Stimulated activated naive CD4-positive, alpha-beta T cell treated with Interleukin-2 at 50 U/mL for 16 hours (primary cell): ENCODE data around the gene GUK1.
A peak's percentile ranks its signal among the peaks of the same experiment; 100 is the strongest.

Experiments
- DNase-seq: peaks from one replicate; lab custom pipeline; 2025; lab: John Stamatoyannopoulos, UW

GUK1 gene

DNA sequence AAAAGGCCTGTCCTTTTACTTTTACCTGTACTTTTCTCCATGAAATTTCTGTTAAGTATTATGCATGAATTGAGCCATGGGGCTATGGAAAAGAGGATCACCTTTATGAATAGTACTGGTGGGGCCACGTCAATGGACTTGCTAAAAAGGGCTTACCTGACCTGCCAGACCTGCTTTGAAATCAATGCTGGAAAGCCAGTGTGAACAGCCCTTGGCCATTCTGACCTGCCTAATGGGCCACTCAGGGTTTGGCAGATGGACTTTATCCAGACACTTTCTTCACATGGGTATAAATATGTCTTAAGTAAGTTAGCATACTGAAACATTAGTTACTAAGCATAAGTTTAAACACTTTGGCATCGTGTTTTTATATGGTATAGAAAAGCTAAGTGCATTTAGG, 8.3 kb upstream of the GUK1 start:
- DNase-seq: no peak

GRCh38 chr1:228134591-228134990, 5.5 kb upstream of the GUK1 start:
- no peak for DNase-seq

DNA sequence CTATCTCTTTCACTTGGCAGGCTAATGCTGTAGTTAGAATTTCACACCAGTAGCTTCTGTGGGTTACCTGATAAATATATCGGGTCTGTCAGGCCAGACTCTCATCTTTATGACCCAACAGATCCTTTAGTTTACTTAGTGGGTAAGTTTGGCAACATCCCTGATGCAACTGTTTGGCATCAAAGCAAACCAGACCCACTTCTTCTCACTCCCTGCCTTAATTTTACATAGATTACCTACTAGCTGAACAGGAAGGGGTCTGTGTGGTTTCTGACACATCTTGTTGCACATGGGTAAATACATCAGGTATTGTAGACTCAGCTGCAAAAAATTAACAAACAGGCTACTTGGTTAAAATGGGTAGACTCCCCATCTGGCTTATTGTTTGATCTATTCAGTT, 3.2 kb upstream of the GUK1 start:
- DNase-seq: no peak

DNA sequence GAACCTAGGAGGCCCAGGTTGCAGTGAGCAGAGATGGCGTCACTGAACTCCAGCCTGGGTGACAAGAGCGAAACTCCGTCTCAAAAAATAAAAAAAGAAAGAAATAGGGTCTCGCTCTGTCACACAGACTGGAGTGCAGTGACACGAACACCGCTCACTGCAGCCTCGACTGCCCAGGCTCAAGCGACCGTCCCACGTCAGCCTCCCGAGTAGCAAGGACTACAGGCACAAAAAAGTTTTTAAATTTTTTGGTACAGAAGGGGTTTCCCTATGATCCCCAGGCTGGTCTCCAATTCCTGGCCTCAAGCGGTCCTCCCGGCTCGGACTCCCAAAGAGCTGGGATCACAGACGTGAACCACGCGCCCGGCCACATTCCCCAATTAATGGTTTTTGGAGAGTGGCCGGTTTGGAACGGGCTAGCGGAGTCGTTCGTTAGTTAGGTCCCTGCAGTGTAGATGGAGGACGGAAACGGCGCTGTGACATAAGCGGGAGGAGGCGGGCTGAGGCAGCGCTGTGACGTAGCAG, 611 bp upstream of the GUK1 start:
- DNase-seq: no peak

GRCh38 chr1:228140724-228141225, 696 bp downstream of the GUK1 start:
- DNase-seq: peak; percentile 16

- DNase-seq: peak; percentile 13
Measured at GRCh38 chr1:228141226-228142044, 1.4 kb downstream of the GUK1 start.

GRCh38 chr1:228142155-228142691, 2.1 kb downstream of the GUK1 start:
- no peak for DNase-seq

- DNase-seq: no peak
Measured at GRCh38 chr1:228142701-228143136, 2.6 kb downstream of the GUK1 start.

- no peak for DNase-seq
Measured at GRCh38 chr1:228143480-228144192, 3.6 kb downstream of the GUK1 start.

DNA sequence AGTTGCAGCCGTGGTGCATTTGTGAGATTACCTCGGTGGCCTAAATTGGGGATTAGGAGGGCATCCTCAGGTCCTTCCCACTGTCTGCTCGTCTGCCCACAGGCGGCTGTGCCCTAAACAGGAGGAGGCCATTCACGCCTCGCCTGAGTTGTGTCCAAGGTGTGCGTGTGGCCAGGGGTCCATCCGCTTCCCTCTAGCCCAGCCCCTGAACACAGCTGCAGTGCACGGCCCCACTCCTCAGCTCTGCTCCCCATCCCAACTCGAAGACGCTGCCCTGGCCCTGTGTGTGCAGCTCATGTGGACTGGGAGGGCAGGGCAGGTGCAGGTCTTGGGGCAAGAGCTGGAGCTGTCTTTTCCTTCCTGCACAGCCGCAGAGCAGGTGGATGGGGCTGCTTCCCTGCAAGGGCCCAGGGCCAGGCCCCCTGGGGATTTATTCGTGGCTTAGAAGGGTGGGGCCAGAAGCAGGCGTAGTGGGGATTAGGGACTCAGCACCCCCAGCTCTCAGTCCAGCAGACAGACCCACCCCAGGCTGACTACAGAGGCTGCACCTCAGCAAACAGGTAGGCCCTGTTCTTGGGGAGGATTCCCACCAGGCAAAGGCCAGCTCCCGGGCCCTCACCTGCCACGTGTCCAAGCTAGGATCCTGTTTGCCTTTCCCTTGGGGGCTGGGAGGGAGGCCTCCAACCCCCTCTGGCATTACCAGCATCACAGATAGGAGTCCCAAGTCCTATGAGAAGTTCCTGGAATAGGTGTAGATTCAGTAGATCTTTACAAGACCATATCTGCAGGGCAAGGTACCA, 4.3 kb downstream of the GUK1 start:
- no peak for DNase-seq

DNA sequence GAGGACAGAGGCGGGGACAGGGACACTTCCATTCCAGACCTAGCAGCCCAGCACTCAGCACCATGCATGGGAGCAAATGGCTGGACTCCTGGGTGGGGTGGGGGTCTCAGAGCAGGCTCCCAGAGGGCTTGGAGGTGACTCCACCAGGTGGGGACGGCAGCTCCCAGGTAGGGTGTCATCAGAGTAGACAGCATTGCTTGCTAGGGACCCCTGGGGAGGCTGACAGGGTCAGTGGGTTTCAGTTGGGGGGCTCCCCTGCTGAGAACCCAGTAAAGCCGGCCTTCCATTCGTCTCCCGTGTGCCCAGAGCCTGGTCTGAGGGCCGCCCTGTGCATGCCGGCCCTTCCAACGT, 4.9 kb downstream of the GUK1 start:
- no peak for DNase-seq

DNA sequence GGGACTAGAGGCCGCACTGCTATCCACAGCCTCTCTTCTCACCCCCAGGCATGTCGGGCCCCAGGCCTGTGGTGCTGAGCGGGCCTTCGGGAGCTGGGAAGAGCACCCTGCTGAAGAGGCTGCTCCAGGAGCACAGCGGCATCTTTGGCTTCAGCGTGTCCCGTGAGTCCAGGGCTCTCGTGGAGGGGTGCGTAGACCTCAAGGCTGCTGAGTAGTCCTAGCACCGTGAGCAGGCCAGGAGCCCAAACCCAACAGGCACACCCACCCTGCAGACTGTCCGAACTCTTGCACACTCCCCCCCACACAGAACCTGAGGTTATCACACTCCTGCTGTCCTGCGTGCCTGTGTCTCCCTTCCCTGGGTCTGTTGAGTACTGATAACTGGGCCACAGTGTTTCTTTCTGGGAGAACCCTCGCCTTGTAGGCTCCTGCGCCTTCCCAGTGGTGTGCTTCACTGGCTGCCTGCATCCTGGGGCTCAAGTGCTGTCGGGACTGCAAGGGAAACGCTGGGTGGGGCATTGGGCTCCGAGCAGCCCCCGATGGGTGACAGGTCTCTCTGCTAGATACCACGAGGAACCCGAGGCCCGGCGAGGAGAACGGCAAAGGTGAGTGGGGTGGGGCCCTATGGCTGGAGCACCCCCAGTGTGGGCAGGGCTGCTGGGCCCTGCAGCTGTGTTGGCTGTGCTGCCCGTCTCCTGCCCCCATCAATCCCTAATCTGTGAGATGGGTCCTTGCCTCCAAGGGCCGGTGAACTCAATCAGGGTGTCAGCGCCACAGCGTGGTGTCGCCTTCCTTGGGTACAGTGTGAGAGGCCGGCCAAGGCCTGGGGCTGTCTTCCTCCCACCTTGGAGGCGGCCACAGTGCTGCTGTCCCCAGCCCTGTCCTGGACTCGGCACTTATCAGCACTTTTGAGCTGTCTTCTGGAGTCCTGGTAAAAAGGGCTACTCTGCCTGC, 5.7 kb downstream of the GUK1 start:
- DNase-seq: no peak

DNA sequence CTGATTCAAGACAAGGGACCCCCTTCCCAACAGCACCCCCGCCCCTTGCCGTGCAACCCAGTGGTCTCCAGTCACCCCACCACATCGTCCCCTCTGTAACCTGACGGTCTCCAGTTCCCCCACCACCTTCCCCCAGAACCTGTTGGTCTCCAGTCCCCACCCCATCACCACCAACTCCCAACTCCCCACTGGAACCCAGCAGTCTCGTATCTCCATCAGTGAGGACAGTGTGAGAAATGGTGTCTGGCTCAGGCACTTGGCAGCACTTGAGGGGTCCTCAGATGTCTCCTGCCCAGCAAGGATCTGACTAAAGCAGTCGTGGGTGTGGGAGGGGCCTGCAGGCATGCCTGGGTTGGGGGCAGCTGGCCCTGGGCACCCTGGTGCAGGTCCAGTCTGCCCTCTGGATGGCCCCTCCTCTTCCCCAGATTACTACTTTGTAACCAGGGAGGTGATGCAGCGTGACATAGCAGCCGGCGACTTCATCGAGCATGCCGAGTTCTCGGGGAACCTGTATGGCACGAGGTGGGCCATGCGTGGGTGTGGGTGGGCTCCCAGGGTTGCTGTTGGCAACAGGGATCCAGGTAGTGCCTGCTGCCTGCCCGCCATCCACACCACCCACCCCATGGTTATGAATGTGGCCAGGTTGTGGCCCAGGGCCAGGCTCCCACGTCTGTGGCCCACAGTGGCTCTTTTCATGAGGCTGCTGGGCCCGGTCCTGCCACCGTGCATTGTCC, 6.5 kb downstream of the GUK1 start:
- no peak for DNase-seq

DNA sequence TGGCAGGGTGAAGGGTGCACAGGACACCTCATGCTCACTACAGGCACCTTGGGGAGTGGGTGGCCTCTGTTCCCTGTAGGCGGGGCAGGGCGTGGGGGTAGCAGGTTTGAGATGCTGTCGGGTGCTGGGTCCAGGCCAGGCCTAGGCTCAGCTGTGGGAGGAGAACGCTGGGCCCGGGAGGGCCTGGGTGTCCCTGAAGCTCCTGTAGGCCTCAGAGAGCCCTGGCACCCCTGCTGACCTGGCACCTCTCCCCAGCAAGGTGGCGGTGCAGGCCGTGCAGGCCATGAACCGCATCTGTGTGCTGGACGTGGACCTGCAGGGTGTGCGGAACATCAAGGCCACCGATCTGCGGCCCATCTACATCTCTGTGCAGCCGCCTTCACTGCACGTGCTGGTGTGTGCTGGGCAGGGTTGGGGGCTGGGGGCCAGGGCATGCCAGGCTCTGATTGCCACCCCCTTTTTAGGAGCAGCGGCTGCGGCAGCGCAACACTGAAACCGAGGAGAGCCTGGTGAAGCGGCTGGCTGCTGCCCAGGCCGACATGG, 7.1 kb downstream of the GUK1 start:
- no peak for DNase-seq

GRCh38 chr1:228147768-228148167, 7.7 kb downstream of the GUK1 start:
- no peak for DNase-seq

DNA sequence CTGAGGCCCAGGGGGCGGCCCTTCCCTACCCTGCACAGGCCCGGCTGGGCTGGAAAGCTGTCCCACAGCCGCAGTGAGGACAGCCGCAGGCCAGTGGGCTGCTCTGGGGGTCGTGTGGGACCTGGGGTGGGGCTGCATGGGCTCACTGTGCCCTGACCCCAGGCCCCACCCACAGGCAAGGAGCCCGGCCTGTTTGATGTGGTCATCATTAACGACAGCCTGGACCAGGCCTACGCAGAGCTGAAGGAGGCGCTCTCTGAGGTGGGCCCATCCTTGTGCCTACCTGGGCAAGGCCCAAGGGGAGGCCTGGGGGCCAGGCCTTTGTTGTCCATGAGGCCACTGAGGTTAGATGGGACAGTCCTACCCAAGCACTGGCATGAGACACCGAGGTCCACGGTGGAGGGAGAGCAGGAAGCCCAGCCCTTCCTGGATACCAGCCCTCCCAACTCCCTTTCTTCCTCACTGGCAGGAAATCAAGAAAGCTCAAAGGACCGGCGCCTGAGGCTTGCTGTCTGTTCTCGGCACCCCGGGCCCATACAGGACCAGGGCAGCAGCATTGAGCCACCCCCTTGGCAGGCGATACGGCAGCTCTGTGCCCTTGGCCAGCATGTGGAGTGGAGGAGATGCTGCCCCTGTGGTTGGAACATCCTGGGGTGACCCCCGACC, 8.2 kb downstream of the GUK1 start:
- DNase-seq: no peak

DNA sequence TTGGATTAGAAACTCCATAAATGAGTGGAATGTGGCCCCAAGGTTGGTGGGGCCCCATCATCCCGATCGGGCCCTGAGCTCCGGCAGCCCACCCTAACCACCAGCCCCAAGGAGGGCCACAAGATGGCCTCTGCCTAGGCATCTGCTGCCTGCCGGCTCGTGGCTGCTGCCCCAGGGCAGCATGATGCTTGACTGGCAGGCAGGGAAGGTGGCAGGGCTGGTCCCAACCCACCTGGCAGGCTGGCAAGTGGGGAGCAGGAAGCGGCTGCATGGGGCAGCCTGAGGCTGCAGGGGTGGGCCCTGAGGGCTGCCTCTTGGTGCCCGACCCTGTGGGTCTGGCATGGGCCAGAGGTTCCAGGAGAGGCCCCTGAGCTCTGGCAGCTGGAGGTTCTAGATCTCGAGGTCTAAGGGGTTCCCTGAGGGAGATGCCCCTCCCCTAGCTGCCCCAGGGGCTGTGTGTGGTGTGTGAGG, 8.9 kb downstream of the GUK1 start:
- no peak for DNase-seq

- no peak for DNase-seq
Measured at GRCh38 chr1:228149406-228150119, 9.5 kb downstream of the GUK1 start, which contains the start of gene GJC2. Gene GJC2 (plus strand): TSS chr1:228149930. CDS start chr1:228157759, 7,829 bp downstream.

GRCh38 chr1:228150120-228150460, 10.0 kb downstream of the GUK1 start:
- no peak for DNase-seq
